OCI-LY7 (cell line): ENCODE measurements around the gene VEGFB. TPM values are rescaled to one million over a fixed set of nuclear protein-coding genes. Genes with fewer than 3 reads are reported as not detected.

ENCODE experiments used
- BruUV-seq: library from RNA; stranded (reverse); fragments of 400-500 nt; replicated peaks from 2 replicates; lab custom pipeline; 2021; lab: Mats Ljungman, UMichigan
- CTCF ChIA-PET: fragments of 300-600 bp; sonication (Branson Sonifier 250); formaldehyde crosslinking; loops from one replicate; lab custom pipeline; 2022; ENCODE audit warnings: antibody characterized with exemption; ENCODE audit not compliant: unreplicated experiment; lab: Charles Lee
- POLR2A ChIA-PET: fragments of 300-600 bp; sonication (Branson Sonifier 250); formaldehyde crosslinking; loops from one replicate; lab custom pipeline; 2022; ENCODE audit warnings: antibody characterized with exemption; lab: Charles Lee
- DNase-seq: peaks from one replicate; pipeline ENCODE4 v3.0.0-alpha.2; 2015; ENCODE audit warnings: low spot score
- H2AFZ ChIP-seq: fragments of 200-600 bp; sonication (generic), shearing (Covaris generic); 2 replicates; pipeline ENCODE4 v1.6.1; 2014; ENCODE audit warnings: mild to moderate bottlenecking, antibody characterized with exemption, low read length, moderate library complexity
- H3K27ac ChIP-seq: fragments of 200-600 bp; sonication (generic); 2 replicates; pipeline ENCODE4 v1.5.1; 2014; ENCODE audit warnings: mixed run types, low read depth, mild to moderate bottlenecking, moderate library complexity, low read length, inconsistent platforms; ENCODE audit not compliant: poor library complexity, severe bottlenecking
- H3K36me3 ChIP-seq: fragments of 200-600 bp; sonication (generic); 2 replicates; pipeline ENCODE4 v1.6.1; 2014; ENCODE audit warnings: mild to moderate bottlenecking, antibody characterized with exemption, low read length, moderate library complexity, mixed read lengths; ENCODE audit not compliant: insufficient read depth
- H3K4me1 ChIP-seq: fragments of 200-600 bp; sonication (generic); 2 replicates; pipeline ENCODE4 v1.5.1; 2014; ENCODE audit warnings: mild to moderate bottlenecking, low read length; ENCODE audit not compliant: insufficient read depth, poor library complexity, severe bottlenecking
- H3K4me2 ChIP-seq: fragments of 200-600 bp; sonication (generic); 2 replicates; pipeline ENCODE4 v1.6.1; 2014; ENCODE audit warnings: mild to moderate bottlenecking, low read length
- H3K4me3 ChIP-seq: fragments of 200-600 bp; sonication (generic); 2 replicates; pipeline ENCODE4 v1.5.1; 2014; ENCODE audit warnings: mild to moderate bottlenecking, low read depth, low read length; ENCODE audit not compliant: poor library complexity, severe bottlenecking
- H3K79me2 ChIP-seq: fragments of 200-600 bp; sonication (generic); 2 replicates; pipeline ENCODE4 v1.6.1; 2016; ENCODE audit warnings: low read depth, mild to moderate bottlenecking, low read length, moderate library complexity, mixed read lengths; ENCODE audit not compliant: insufficient read depth
- H3K9me2 ChIP-seq: fragments of 200-600 bp; sonication (generic); 2 replicates; pipeline ENCODE4 v1.6.1; 2016; ENCODE audit warnings: mild to moderate bottlenecking, low read length, mixed read lengths; ENCODE audit not compliant: insufficient read depth
- H3K9me3 ChIP-seq: fragments of 200-600 bp; sonication (generic); 2 replicates; pipeline ENCODE4 v1.6.1; 2014; ENCODE audit warnings: mild to moderate bottlenecking, mixed run types, low read length, mixed read lengths
- H4K20me1 ChIP-seq: fragments of 200-600 bp; sonication (generic); 2 replicates; pipeline ENCODE4 v1.6.1; 2014; ENCODE audit warnings: mild to moderate bottlenecking, antibody characterized with exemption, low read length, moderate library complexity, mixed read lengths; ENCODE audit not compliant: insufficient read depth
- EZH2phosphoT487 ChIP-seq: fragments of 200-600 bp; sonication (generic); IDR thresholded peaks from 2 replicates; pipeline ENCODE4 v1.6.1; 2018; ENCODE audit warnings: low read depth, borderline replicate concordance, mild to moderate bottlenecking, mixed run types, antibody characterized with exemption, low read length, moderate library complexity, mixed read lengths
- intact Hi-C: fragments of 100-400 bp; cut with micrococcal nuclease; formaldehyde crosslinking; loops from one replicate; pipeline ENCODE4 v1.10.0; 2022; ENCODE audit not compliant: unreplicated experiment
- total RNA-seq, 2 experiments: library from RNA; depleted of rRNA in 1 of 2; stranded (reverse); fragments of >200 nt in 1 of 2; shearing (Covaris generic) in 1 of 2; gene quantifications; 2 replicates each; pipeline ENCODE4 v1.2.3, GENCODE V29; 2014 to 2022
- TF ChIP-seq, protein P1 (sequence below): fragments of 200-600 bp; sonication (generic); conservative IDR thresholded peaks from 2 replicates; pipeline ENCODE4 v1.5.1; 2014; ENCODE audit warnings: mild to moderate bottlenecking, antibody characterized with exemption, low read length, moderate library complexity, mixed read lengths

Gene VEGFB
- total RNA-seq, 2 experiments from 2014 or later: 35.3 to 59.6 TPM

- Histone ChIP-seq H2AFZ (peak overlapping the region; percentile 54; the same call in 1 of the 2 replicates), H3K4me2 (peak overlapping the region; percentile 98), H3K4me3 (peak overlapping the region; percentile 76), H3K79me2 (no peaks in the 10 kb centered on the region), H4K20me1 (no peaks in the 10 kb centered on the region), H3K36me3 (no peaks in the 10 kb centered on the region), H3K9me3 (no peaks in the 10 kb centered on the region), H3K4me1 (peaks cover 51% of the 10 kb centered on the region), H3K9me2 (no peaks in the 10 kb centered on the region), H3K27ac (no peak overlapping the region)
- ChIA-PET CTCF (interaction anchor here (0.5 to 1.3 kb wide), 3 partner anchors 34 to 65 kb away, joined by 3 to 4 read pairs (median 3); partner anchors contain the start of gene TRMT112), POLR2A (interaction anchor here (0.6 to 0.7 kb wide), 2 partner anchors 35 to 670 kb away, joined by 3 to 7 read pairs; no protein-coding TSS in a partner anchor)
- no TSS peak for BruUV-seq
- TF ChIP-seq, protein P1, sequence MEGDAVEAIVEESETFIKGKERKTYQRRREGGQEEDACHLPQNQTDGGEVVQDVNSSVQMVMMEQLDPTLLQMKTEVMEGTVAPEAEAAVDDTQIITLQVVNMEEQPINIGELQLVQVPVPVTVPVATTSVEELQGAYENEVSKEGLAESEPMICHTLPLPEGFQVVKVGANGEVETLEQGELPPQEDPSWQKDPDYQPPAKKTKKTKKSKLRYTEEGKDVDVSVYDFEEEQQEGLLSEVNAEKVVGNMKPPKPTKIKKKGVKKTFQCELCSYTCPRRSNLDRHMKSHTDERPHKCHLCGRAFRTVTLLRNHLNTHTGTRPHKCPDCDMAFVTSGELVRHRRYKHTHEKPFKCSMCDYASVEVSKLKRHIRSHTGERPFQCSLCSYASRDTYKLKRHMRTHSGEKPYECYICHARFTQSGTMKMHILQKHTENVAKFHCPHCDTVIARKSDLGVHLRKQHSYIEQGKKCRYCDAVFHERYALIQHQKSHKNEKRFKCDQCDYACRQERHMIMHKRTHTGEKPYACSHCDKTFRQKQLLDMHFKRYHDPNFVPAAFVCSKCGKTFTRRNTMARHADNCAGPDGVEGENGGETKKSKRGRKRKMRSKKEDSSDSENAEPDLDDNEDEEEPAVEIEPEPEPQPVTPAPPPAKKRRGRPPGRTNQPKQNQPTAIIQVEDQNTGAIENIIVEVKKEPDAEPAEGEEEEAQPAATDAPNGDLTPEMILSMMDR: peak; percentile 71
- TF ChIP-seq EZH2phosphoT487: no peak
- intact Hi-C loops: no loop called here
- DNase-seq: peak; percentile 36
Observed at GRCh38 chr11:64252003-64252872, 17.9 kb downstream of the VEGFB start.

DNA sequence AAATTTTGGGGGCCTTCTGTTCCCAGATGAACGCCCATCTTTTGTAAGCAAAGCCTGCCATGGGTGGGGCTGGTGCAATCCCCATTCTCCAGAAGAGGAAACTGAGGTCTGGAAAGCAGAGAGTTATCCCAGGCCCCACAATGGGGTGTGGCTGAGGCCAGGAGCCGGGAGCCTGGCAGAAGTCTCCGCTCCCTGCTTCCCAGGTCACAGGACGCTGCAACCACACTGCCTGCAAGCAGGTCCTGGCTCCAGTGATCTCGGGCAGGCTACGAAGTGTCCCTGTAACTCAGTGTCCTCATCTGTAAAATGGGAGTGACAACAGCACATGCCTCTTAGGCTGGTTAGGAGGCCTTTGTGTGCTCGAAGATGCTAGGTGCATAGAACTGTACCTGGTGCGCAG, 18.7 kb downstream of the VEGFB start:
- no peak for DNase-seq
- no TSS peak for BruUV-seq
- no peak for TF ChIP-seq EZH2phosphoT487
- TF ChIP-seq, protein P1: no peak
- no peak overlapping the region for H3K4me3 ChIP-seq
- ChIA-PET POLR2A (no interaction called here), CTCF (no interaction called here)
- no peaks in the 10 kb centered on the region for H3K79me2 ChIP-seq
- H3K27ac ChIP-seq: no peak overlapping the region
- intact Hi-C loops: no loop called here
- no peaks in the 10 kb centered on the region for H4K20me1 ChIP-seq
- peaks cover 44% of the 10 kb centered on the region for H3K4me1 ChIP-seq
- H3K4me2 ChIP-seq: peak overlapping the region; percentile 98; the same call in 1 of the 2 replicates
- no peaks in the 10 kb centered on the region for H3K9me2 ChIP-seq
- H3K9me3 ChIP-seq: no peaks in the 10 kb centered on the region
- no peak overlapping the region for H2AFZ ChIP-seq
- no peaks in the 10 kb centered on the region for H3K36me3 ChIP-seq
